ENCODE results near the gene ISG20L2.

ISG20L2 gene

GRCh38 chr1:156738916-156739315 lies 10.3 kb upstream of the ISG20L2 start:
- DNase-seq (ENCODE audit: low read depth), result no peak
- TF ChIP-seq, protein P1, sequence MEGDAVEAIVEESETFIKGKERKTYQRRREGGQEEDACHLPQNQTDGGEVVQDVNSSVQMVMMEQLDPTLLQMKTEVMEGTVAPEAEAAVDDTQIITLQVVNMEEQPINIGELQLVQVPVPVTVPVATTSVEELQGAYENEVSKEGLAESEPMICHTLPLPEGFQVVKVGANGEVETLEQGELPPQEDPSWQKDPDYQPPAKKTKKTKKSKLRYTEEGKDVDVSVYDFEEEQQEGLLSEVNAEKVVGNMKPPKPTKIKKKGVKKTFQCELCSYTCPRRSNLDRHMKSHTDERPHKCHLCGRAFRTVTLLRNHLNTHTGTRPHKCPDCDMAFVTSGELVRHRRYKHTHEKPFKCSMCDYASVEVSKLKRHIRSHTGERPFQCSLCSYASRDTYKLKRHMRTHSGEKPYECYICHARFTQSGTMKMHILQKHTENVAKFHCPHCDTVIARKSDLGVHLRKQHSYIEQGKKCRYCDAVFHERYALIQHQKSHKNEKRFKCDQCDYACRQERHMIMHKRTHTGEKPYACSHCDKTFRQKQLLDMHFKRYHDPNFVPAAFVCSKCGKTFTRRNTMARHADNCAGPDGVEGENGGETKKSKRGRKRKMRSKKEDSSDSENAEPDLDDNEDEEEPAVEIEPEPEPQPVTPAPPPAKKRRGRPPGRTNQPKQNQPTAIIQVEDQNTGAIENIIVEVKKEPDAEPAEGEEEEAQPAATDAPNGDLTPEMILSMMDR (IDR thresholded peaks at IDR 0.05; ENCODE audit: control insufficient read depth, insufficient read depth, low read depth, low read length, missing control alignments), result no peak

GRCh38 chr1:156738407-156738806 lies 9.8 kb upstream of the ISG20L2 start:
- TF ChIP-seq, protein P1 (IDR thresholded peaks at IDR 0.05; ENCODE audit: control insufficient read depth, insufficient read depth, low read depth, low read length, missing control alignments), result no peak
- no peak overlapping the region for H3K4me3 ChIP-seq (ENCODE audit: control insufficient read depth, low read depth, low read length)
- no peak for DNase-seq (ENCODE audit: low read depth)

More at GRCh38 chr1:156738916-156739315, 10.3 kb upstream of the ISG20L2 start:
- no peak overlapping the region for H3K4me3 ChIP-seq (ENCODE audit: control insufficient read depth, low read depth, low read length)

- TF ChIP-seq, protein P1 (IDR thresholded peaks at IDR 0.05; ENCODE audit: control insufficient read depth, insufficient read depth, low read depth, low read length, missing control alignments), result no peak
- no peak overlapping the region for H3K4me3 ChIP-seq (ENCODE audit: control insufficient read depth, low read depth, low read length)
- DNase-seq (ENCODE audit: low read depth), result no peak
Observed at GRCh38 chr1:156733989-156734584, 5.5 kb upstream of the ISG20L2 start.

GRCh38 chr1:156727926-156728598 lies 504 bp downstream of the ISG20L2 start, which contains the start of gene METTL25B:
TSS of gene METTL25B (plus strand) at chr1:156728469. CDS start at chr1:156729105, 636 bp downstream.
- H3K4me3 ChIP-seq (ENCODE audit: control insufficient read depth, low read depth, low read length), result peak within 1 kb of the TSS; percentile 91
- TF ChIP-seq, protein P1 (IDR thresholded peaks at IDR 0.05; ENCODE audit: control insufficient read depth, insufficient read depth, low read depth, low read length, missing control alignments), result no peak
- no peak for DNase-seq (ENCODE audit: low read depth)

GRCh38 chr1:156727492-156727891 lies 1.1 kb downstream of the ISG20L2 start:
- H3K4me3 ChIP-seq (ENCODE audit: control insufficient read depth, low read depth, low read length), result peak overlapping the region; percentile 91
- TF ChIP-seq, protein P1 (IDR thresholded peaks at IDR 0.05; ENCODE audit: control insufficient read depth, insufficient read depth, low read depth, low read length, missing control alignments), result no peak
- no peak for DNase-seq (ENCODE audit: low read depth)

GRCh38 chr1:156726549-156727226 lies 1.9 kb downstream of the ISG20L2 start:
- no peak for DNase-seq (ENCODE audit: low read depth)
- TF ChIP-seq, protein P1 (IDR thresholded peaks at IDR 0.05; ENCODE audit: control insufficient read depth, insufficient read depth, low read depth, low read length, missing control alignments), result peak; percentile 69
- H3K4me3 ChIP-seq (ENCODE audit: control insufficient read depth, low read depth, low read length), result peak overlapping the region; percentile 91

All from AG09309 (cell line).